HG02588 (cell line): ENCODE data around the gene MSRB1.
"Not testable (repeated sequence)": the region's sequence is repeated elsewhere in the genome, so short reads cannot be mapped to it uniquely, and the experiment has no call there.

Experiments used
- ATAC-seq: cut with Tn5 transposase; IDR thresholded peaks from one replicate; pipeline ENCODE4 v1.9.1; 2021; ENCODE audit warnings: mild to moderate bottlenecking, moderate library complexity; ENCODE audit not compliant: unreplicated experiment

The MSRB1 gene

DNA sequence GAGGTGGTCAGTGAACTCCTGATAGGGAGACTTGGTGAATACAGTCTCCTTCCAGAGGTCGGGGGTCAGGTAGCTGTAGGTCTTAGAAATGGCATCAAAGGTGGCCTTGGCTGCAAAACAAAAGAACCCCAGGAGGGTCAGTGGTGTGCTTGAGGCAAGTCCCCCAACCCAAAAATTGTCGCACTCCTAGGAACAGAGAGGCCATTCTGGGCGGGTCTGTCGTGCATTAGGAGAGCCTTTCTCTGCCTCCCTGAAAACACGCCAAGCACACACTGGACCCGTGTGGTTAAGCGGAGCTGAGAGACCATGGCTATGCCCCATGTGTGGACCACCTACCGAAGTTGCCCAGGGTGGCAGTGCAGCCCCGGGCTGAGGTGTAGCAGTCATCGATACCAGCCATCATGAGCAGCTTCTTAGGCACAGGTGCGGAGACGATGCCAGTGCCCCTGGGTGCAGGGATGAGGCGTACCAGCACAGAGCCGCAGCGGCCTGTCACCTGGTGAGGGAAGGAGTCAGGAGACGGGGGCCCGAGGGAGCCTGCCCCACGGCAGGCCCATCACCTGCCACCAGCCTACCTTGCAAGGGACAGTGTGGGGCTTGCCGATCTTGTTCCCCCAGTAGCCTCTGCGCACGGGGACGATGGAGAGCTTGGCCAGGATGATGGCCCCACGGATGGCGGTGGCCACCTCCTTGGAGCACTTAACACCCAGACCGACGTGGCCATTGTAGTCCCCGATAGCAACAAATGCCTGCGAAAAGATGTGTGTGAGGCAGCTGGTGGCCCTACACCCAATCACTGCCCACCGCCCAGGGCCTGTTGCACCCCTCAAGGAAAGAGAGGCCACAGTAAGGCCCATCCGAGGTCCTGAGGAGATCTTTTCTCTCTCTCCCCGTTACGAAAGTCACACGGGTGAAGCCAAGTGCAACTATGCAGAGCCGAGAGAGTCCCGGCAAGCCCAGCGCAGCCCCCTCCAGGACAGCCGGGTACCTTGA is 19.5 kb upstream of the MSRB1 start:
- not testable (repeated sequence) for ATAC-seq

DNA sequence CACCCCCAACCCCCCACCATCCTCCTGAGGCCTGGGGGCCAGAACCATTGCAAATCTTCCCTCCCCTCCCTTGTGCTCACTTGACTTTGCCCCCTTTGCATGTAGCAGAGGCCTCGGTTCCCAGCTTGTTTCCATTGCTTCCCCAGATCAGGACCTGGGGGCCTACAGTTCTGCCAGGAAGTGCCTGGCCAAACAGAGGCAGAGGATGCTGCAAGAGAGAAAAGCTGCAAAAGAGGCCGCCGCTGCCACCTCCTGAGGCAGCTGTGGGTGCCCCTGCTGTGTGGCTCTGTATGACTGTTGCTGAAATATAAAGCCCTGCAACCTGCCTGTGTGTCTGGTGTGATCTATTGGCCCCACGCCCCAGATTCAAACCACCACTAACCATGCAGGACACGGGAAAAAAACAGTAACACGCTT is 18.7 kb upstream of the MSRB1 start:
- ATAC-seq = no peak

DNA sequence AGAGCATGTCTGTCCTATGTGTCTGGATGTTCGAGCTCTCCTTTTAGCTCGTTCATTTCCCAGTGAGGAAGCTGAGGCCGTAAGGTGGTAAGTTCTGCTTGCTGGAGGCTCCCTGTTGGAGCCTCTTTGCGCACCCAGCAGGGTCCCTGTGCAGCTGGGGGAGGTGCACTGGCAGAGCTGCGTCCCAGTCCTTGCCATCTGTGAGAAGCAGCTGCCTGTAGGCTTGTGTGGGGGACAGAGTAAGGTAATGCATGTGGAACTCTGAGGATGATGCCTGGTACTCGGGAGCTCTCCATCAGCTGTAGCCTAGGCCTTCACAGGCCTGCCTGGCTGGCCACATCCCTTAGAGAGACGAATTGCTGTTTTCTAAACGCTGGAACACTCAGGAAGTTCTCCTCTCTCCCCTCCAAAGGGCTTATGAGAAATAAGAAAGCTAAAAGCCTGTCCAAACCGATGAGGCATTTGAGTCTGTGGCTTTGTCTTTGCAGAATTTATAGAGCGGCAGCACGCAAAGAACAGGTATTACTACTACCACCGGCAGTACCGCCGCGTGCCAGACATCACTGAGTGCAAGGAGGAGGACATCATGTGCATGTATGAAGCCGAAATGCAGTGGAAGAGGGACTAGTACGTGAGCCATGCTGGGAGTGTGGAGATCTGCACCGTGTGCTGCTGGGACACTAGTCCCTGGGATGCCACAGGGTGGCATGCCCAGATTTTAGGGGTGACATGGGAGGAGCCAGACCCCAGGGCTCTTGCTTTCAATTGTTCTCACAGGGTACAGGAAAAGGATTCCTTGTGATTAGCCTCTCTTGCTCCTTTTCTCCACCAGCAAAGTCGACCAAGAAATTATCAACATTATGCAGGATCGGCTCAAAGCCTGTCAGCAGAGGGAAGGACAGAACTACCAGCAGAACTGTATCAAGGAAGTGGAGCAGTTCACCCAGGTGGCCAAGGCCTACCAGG is 17.9 kb upstream of the MSRB1 start:
- ATAC-seq = no peak

DNA sequence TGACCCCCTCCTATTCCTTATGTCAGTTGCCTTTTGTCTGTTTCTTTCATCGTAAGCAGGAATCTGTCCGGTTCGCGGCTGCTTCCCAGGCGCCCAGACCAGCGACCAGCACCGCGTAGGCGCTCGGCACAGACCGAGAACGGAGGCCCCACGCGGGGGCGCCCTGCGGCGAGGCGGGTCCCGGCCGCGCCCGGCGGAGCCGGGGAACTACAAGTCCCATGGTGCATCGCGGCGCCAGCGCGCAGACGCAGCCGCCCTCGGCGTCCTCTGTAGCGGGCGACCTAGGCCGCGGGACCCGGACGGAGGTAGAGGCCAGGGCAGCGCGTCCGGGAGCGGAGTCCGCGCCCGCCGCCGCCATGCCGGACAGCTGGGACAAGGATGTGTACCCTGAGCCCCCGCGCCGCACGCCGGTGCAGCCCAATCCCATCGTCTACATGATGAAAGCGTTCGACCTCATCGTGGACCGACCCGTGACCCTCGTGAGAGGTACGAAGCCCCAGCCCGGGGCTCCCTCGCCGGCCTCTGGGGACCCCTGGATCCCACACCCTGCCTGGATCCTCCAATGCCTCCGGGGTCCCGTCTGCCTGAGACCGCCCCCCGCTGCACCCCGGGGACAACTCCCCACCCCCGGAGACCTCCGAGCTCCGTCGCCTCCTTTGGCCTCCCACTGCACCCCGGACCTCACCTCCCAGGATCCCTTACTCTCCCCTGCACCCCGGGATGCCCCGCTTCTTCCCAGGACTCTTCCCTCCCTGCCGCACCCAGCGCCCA is 16.5 kb upstream of the MSRB1 start, which contains the start of gene NDUFB10:
TSS of gene NDUFB10 (plus strand) at position 270 of the 771 bp plus-strand sequence. CDS start at position 357, 87 bp downstream.
- ATAC-seq = peak; percentile 83

DNA sequence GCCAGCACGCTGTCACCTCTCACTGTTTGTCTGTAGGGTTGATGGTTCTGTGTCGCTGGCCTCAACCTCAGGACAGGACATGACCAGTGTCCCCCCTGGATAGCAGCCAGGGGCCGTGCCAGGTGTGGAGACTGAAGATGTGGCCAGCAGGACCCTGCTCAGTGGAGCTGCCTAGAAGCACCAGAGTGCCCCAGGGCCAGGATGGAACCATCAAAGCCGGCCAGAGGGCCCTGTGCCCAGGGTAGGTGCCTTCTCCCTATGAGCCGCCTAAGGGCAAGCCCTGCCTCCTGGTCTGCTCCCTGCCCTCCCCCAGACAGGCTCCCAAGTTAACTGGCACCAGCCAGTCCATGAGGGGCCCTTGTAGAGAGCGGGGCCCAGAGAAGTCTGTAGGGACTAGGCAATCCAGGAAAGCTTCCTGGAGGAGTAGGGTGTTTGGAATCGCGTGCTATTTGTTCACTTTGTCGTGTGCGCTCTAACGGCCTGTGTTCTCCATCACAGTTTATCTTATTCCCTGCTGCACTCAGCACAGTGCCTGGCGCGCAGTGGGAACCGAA is 15.8 kb upstream of the MSRB1 start:
- no peak for ATAC-seq

DNA sequence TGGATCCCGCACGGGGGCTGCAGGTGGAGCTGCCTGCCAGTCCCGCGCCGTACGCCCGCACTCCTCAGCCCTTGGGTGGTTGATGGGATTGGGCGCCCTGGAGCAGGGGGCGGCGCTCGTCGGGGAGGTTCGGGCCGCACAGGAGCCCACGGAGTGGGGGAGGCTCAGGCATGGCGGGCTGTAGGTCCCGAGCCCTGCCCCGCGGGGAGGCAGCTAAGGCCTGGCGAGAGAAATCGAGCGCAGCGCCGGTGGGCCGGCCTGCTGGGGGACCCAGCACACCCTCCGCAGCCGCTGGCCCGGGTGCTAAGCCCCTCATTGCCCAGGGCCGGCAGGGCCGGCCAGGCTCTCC is 15.1 kb upstream of the MSRB1 start:
- ATAC-seq = not testable (repeated sequence)

DNA sequence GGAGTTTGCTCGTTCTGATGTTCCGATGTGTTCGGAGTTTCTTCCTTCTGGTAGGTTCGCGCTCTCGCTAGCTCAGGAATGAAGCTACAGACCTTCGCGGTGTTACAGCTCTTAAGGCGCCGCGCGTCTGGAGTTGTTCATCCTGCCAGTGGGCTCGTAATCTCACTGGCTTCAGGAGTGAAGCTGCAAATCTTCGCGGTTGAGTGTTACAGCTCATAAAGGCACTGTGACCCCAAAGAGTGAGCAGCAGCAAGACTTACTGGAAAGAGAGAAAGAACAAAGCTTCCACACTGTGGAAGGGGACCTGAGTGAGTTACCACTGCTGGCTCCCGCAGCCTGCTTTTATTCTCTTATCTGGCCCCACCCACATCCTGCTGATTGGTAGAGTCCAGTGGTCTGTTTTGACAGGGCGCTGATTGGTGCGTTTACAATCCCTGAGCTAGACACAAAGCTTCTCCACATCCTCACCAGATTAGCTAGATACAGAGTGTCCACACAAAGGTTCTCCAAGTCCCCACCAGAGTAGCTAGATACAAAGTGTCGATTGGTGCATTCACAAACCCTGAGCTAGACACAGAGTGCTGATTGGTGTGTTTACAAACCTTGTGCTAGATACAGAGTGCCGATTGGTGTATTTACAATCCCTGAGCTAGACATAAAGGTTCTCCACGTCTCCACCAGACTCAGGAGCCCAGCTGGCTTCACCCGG is 14.6 kb upstream of the MSRB1 start:
- not testable (repeated sequence) for ATAC-seq

DNA sequence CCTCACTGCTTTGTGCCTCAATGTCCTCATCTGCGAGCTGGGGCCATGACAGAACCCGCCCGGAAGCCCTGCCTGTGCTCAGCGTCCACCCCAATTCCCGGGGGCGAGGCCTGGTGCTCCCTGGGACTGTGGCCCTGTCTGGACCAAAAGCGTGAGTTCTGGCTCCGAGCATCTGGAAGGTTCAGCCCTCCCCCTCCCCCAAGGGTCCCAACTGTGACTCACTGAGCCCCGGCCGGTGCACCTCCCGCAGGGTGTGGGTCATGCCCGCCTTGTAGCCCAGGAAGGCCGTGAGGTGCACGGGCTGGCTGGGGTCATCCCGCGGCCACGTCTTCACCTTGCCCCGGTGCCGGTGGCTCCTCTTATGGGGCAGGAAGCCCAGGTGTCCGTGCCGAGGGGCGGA is 10.7 kb upstream of the MSRB1 start:
- no peak for ATAC-seq

DNA sequence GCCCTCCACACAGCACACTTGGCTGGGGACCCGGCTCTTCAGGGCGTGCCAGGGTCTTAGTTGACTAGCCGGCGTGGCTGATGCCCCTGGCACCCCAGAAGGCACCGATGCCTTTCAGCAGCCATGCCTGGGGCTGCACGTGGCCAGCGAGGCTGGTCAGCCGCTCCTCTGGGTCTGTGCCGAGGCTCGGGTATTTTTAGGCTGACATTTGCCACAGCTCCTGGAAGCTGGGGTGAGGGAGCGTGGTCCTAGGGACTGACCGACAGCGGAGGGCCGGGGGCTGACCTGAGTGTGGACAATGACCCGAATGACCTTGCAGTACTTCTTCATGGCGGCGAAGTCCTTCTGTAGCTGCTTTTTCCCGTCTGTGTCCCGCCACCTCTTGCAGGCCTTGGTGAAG is 7.6 kb upstream of the MSRB1 start:
- no peak for ATAC-seq

DNA sequence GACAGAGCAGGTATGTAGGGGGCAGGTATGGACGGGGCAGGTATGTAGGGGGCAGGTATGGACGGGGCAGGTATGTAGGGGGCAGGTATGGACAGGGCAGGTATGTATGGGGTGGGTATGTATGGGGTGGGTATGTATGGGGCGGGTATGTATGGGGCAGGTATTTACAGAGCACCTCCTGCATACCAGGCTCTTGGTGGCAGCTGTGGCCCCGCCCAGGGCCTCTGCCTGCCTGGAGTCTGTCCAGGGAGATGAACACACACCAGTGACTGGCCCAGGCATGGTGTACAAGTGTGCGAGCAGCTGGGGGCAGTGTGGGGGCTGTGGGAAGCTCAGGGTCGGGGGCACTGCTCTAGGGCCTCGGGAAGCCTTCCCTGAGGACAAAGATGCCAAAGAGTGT is 7.0 kb upstream of the MSRB1 start:
- no peak for ATAC-seq

DNA sequence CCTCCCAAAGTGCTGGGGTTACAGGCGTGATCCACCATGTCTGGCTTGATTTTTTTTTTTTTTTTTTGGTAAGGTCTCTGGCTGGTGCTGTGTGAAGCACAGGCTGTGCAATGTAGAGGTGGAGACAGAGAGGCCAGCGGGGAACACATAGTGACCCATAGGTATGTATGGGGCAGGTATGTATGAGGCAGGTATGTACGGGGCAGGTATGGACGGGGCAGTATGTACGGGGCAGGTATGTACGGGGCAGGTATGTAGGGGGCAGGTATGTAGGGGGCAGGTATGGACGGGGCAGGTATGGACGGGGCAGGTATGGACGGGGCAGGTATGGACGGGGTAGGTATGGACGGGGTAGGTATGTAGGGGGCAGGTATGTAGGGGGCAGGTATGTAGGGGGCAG is 6.5 kb upstream of the MSRB1 start:
- no peak for ATAC-seq

DNA sequence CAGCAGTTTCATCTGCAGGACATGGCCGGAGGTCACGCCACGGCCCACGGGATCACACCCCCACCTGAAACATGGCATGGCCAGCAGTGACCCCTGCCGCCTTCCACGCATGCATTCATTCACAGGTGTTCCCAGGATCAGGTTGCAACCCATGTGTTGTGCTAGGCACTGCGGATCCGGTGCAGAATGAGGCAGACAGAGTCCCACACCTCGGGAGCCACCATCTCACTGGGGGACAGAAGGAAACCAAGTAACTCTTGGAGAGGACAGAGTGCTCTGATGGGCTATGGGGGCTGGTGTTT is 4.3 kb upstream of the MSRB1 start:
- ATAC-seq = no peak

DNA sequence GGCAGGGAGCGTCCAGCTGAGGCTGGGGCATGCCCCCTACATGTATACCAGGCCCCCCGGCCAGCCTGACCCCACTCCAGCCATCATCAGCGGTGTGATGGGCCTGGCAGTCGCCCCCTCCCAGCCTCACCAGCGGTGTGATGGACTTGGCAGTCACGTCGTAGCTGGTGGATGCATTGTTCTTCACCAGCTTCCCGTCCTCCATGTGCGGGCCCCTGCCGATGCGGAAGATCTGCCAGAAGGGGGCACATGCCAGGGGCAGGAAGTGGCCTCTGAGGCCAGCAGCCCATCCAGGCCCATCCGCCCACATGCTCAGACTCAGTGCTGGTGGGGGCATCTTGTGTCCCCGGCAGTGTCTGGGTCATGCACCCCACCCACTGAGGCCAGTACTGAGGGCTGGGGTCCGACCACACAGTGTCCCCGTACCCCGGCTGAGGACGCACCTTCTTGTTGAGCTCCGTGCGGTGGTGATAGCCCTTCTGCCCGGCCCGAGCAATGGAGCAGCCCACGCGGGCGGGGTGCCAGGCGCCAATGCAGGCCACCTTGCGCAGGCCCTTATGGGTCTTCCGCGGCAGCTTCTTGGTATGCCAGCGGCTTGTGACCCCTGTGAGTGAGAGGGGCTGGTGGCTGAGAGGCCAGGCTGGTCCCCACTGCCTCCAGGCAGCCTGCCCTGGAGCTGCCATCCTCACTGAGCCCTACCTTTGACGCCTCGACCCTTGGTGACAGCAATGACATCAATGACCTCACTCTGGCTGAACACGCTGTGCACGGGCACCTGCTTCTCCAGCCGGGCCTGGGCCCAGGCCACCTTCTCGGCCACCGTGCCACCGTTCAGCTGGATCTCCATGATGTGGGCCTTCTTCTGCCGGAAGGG is 3.7 kb upstream of the MSRB1 start:
- ATAC-seq = no peak

DNA sequence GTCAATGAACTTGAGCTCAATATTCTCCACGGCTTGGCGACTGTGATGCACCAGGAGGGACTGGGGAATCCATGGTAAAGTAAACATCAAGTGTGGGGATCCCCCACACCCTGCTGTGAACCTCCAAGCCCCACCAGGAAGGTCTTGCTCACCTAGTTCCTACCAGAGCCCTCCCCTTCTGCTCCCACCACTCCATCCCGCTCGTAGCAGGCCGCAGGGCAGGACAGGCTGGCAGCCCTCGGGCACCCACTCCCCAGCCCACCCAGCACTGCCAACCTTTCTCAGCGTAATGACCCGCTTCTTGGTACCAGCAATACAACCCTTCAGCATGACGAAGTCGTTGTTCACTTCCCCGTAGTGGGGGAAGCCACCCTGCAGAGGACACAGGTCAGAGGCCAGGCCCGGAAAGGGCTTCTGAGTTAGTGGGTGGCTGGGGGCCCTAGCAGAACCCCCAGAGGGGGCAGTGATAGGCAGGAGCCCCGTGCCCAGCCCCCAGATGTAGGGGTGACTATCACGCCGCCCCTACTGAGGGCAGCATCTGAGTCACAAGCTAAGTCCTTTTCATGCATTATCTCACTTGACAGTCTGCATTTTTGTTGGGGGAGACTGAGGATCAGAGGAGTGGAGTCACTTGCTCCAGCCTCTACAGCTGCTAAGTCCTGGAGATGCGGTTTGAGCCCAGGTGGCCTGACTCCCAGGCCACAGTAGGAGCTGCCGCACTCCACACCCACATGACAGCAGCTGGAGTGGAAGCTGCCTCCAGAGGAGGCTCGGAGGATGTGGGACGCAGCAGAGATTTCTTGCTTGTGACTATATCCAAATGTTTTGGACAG is 2.8 kb upstream of the MSRB1 start:
- no peak for ATAC-seq

DNA sequence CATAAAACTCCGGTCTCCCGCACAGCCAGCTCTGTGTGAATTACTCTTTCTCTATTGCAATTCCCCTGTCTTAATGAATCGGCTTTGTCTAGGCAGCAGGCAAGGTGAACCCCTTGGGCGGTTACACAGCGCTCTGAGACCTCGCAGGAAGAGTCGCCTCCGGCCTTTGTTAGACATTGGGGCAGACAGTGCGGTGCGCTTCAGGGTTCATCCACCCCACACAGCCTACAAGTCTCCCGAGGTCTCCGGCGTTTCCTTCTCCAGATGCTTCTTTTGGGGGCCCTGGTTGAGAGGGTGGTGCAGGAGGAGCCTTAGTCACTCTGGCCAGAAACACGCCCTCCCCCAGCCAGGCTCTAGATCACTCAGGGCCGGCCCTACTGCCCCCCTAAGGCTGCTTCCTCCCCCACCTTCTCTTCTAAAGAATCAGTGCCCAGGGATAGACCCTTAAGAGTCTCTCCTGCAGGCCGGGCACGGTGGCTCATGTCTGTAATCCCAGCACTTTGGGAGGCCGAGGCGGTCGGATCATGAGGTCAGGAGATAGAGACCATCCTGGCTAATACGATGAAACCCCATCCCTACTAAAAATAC is 1.7 kb upstream of the MSRB1 start:
- ATAC-seq = no peak

DNA sequence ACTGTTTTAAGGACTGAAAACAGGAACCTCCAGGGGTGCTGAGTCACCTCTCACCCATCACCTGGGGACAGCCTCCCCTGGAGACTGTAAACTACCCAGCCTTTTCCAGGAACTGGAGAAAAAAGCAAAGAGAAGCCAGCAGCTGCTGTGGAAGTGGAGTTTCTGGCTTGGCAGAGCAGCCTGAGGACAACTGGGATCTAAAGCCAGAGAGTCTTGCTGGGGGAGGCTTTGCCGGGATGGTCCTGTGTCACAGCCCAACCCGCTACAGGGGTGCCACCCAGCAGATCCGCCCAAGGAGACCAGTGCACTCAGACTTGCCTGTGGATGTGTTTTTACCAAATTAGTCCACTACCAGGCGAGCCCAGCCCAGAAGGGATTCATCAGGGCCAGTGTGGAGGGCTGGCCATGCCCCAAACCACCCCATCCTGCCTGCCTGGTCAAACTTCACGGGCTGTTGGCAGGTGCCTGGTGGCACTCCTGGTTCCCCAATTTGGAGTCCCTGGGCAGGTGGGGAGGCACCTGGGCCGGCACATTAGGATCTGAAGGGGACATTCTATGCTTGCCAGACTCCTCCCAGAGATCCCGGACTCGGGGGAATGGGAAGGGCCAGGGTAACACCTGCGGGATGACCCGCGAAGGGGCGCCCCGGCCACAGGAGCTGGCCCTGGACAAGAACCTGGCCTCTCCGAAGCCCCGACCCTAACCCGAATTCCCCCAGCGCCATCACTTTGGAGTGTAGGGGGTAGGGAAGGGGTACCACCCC is 771 bp downstream of the MSRB1 start:
- ATAC-seq = no peak
